ENCODE results near the gene TTC9.

GRCh38 chr14:70646705-70647104 is 5.0 kb downstream of the TTC9 start:
- no peak for TF ChIP-seq CTCF (IDR thresholded peaks at IDR 0.05)
- no peak for TF ChIP-seq POLR2A (IDR thresholded peaks at IDR 0.05)
